Left lung (tissue), 10 donors: ENCODE data around the gene LEMD2. TPM values are rescaled to one million over a fixed set of nuclear protein-coding genes. Genes with fewer than 3 reads are reported as not detected.

Source experiments
- ATAC-seq: fragments of 200-7000 bp; cut with Tn5 transposase; one replicate; pipeline ENCODE4 v1.9.1; 2020; ENCODE audit warnings: moderate library complexity
- DNase-seq, 4 donors: peaks; one replicate each; pipeline ENCODE4 v3.0.0-alpha.2; 2013 to 2020
- H3K27ac ChIP-seq, 2 donors: fragments of 200-600 bp; sonication (generic) in 1 of 2; one replicate each; pipeline versions ENCODE4 v1.5.0 to v1.8.0; 2020 to 2021
- H3K27me3 ChIP-seq, 2 donors: fragments of 200-600 bp; sonication (generic) in 1 of 2; one replicate each; pipeline versions ENCODE4 v1.5.0 to v1.8.0; 2020 to 2021
- H3K36me3 ChIP-seq, 2 donors: fragments of 200-600 bp; sonication (generic) in 1 of 2; one replicate each; pipeline versions ENCODE4 v1.5.0 to v1.8.0; 2020 to 2021
- H3K4me1 ChIP-seq, 2 donors: fragments of 200-600 bp; one replicate each; pipeline ENCODE4 v1.8.0; 2021
- H3K4me3 ChIP-seq, 2 donors: fragments of 200-600 bp; sonication (generic) in 1 of 2; one replicate each; pipeline versions ENCODE4 v1.5.0 to v1.8.0; 2020 to 2021; ENCODE audit warnings: mild to moderate bottlenecking in 1 of 2
- H3K9me3 ChIP-seq, 2 donors: fragments of 200-600 bp; sonication (generic) in 1 of 2; one replicate each; pipeline versions ENCODE4 v1.5.0 to v1.8.0; 2020 to 2021
- CTCF ChIP-seq, 2 donors: fragments of 200-600 bp; sonication (generic) in 1 of 2; IDR thresholded peaks; one replicate each; pipeline versions ENCODE4 v1.5.0 to v1.8.0; 2021; ENCODE audit warnings: antibody characterized with exemption in 2 of 2
- intact Hi-C, 2 donors: fragments of 100-400 bp; cut with DNase I; formaldehyde crosslinking; loops; one replicate each; pipeline versions ENCODE4 v1.11.2 to v1.14.2; 2022
- polyA plus RNA-seq, 6 donors: library from polyadenylated mRNA; unstranded; fragments of 120-200 nt; gene quantifications; one replicate each; pipeline ENCODE4 v1.2.1, GENCODE V29; 2013; ENCODE audit not compliant: insufficient read length in 6 of 6
- total RNA-seq, 2 donors: library from RNA; stranded (reverse); fragmentation: NEBNext Ultra II Directional; extraction: Animal tissue kit (Norgen Biotek cat#: 25700); gene quantifications; one replicate each; pipeline ENCODE4 v1.2.1, GENCODE V29; 2021
- donor health status: DM: no; HTN: yes; CAD: no.
- donor health status: DM: no; HTN: no; CAD: no.

The LEMD2 gene
- total and polyA plus RNA-seq, 8 donors = 47.9 to 80.7 (median 69.6) TPM

- no peak for ATAC-seq
- H3K36me3 ChIP-seq = no peaks in the 10 kb centered on the region
- H3K27ac ChIP-seq = no peak overlapping the region
- no peak for DNase-seq
- peaks cover 0 to 5% of the 10 kb centered on the region in 2 donors for H3K4me1 ChIP-seq
- no peak for TF ChIP-seq CTCF (IDR thresholded peaks at IDR 0.05)
- intact Hi-C loops = no loop called here
- H3K9me3 ChIP-seq = no peaks in the 10 kb centered on the region
- peaks cover 3 to 25% of the 10 kb centered on the region in 2 donors for H3K27me3 ChIP-seq
- H3K4me3 ChIP-seq = no peak overlapping the region
Measured at GRCh38 chr6:33828764-33829731, 40.1 kb upstream of the LEMD2 start.

- TF ChIP-seq CTCF (IDR thresholded peaks at IDR 0.05) = no peak
- no peak overlapping the region for H3K4me3 ChIP-seq
- H3K27me3 ChIP-seq = peaks cover 3 to 25% of the 10 kb centered on the region in 2 donors
- DNase-seq (no peak), ATAC-seq (no peak)
- H3K36me3 ChIP-seq = no peaks in the 10 kb centered on the region
- H3K27ac ChIP-seq = no peak overlapping the region
- peaks cover 0 to 5% of the 10 kb centered on the region in 2 donors for H3K4me1 ChIP-seq
- H3K9me3 ChIP-seq = no peaks in the 10 kb centered on the region
- intact Hi-C loops = no loop called here
Measured at GRCh38 chr6:33828452-33828763, 39.5 kb upstream of the LEMD2 start.

- intact Hi-C loops = no loop called here
- H3K27me3 ChIP-seq = peaks cover 3 to 25% of the 10 kb centered on the region in 2 donors
- no peak overlapping the region for H3K4me3 ChIP-seq
- DNase-seq = no peak
- ATAC-seq = no peak
- H3K9me3 ChIP-seq = no peaks in the 10 kb centered on the region
- no peak overlapping the region for H3K27ac ChIP-seq
- TF ChIP-seq CTCF (IDR thresholded peaks at IDR 0.05) = no peak
- H3K36me3 ChIP-seq = no peaks in the 10 kb centered on the region
- H3K4me1 ChIP-seq = peaks cover 0 to 5% of the 10 kb centered on the region in 2 donors
Measured at GRCh38 chr6:33827546-33828451, 38.9 kb upstream of the LEMD2 start.

- Histone ChIP-seq H3K36me3 (no peaks in the 10 kb centered on the region), H3K27me3 (peaks cover 3 to 24% of the 10 kb centered on the region in 2 donors), H3K4me3 (no peak overlapping the region), H3K27ac (no peak overlapping the region), H3K9me3 (no peaks in the 10 kb centered on the region), H3K4me1 (peaks cover 0 to 5% of the 10 kb centered on the region in 2 donors)
- intact Hi-C loops = no loop called here
- DNase-seq = no peak
- no peak for TF ChIP-seq CTCF (IDR thresholded peaks at IDR 0.05)
- no peak for ATAC-seq
Measured at GRCh38 chr6:33826537-33826936, 37.6 kb upstream of the LEMD2 start.
